ENCODE measurements around the gene SLC35G4.
"Not testable (repeated sequence)": the region's sequence is repeated elsewhere in the genome, so short reads cannot be mapped to it uniquely, and the experiment has no call there.

Gene SLC35G4

DNA sequence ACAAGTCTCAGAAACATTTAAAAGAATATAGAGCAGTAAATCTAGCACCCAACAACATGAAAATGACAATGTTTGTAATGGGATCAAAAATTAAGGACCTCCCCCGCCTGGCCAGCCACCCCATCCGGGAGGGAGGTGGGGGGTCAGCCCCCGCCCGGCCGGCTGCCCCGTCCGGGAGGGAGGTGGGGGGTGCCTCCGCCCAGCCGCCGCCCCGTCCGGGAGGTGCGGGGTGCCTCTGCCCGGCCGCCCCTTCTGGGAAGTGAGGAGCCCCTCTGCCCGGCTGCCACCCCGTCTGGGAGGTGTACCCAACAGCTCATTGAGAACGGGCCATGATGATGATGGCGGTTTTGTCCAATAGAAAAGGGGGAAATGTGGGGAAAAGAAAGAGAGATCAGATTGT lies 778 bp upstream of the SLC35G4 start:
- DNase-seq; intact Hi-C loops (cut with DNase I): not testable (repeated sequence)

DNA sequence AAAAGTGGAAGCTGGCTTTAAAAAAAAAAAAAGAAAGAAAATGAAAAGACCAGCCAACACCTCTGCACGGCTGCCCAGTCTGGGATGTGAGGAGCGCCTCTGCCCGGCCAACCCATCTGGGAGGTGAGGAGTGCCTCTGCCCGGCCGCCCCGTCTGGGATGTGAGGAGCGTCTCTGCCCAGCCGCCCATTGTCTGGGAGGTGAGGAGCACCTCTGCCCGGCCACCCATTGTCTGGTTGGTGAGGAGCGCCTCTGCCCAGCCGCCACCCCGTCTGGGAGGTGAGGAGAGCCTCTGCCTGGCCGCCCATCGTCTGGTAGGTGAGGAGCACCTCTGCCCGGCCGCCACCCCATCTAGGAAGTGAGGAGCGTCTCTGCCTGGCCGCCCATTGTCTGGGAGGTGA lies 3.7 kb downstream of the SLC35G4 start:
- intact Hi-C loops (cut with DNase I); DNase-seq: not testable (repeated sequence)

- intact Hi-C loops (cut with DNase I); DNase-seq: not testable (repeated sequence)
Measured at GRCh38 chr18:11613611-11614010, 4.2 kb downstream of the SLC35G4 start.

GRCh38 chr18:11614042-11614441 lies 4.6 kb downstream of the SLC35G4 start:
- intact Hi-C loops (cut with DNase I); DNase-seq: not testable (repeated sequence)

DNA sequence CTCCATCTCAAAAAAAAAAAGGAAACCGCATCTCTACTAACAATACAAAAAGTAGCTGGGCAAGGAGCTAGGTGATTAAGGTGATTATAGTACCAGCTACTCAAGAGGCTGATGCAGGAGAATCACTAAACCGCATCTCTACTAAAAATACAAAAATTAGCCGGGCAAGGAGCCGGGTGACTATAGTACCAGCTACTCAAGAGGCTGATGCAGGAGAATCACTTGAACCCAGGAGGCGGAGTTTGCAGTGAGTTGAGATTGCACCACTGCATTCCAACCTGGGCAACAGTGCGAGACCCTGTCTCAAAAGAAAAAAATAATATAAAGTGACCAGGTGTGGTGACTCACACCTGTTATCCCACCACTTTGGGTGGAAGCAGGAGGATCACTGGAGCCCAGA lies 5.6 kb downstream of the SLC35G4 start:
- DNase-seq; intact Hi-C loops (cut with DNase I): not testable (repeated sequence)

DNA sequence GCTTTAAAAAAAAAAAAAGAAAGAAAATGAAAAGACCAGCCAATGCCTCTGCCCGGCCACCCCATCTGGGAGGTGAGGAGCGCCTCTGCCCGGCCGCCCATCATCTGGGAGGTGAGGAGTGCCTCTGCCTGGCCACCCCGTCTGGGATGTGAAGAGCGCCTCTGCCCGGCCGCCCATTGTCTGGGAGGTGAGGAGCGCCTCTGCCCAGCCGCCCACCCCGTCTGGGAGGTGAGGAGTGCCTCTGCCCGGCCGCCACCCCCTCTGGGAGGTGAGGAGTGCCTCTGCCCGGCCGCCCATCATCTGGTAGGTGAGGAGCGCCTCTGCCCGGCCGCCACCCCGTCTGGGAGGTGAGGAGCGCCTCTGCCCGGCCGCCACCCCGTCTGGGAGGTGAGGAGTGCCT lies 37.9 kb downstream of the SLC35G4 start:
- DNase-seq; intact Hi-C loops (cut with DNase I): not testable (repeated sequence)

DNA sequence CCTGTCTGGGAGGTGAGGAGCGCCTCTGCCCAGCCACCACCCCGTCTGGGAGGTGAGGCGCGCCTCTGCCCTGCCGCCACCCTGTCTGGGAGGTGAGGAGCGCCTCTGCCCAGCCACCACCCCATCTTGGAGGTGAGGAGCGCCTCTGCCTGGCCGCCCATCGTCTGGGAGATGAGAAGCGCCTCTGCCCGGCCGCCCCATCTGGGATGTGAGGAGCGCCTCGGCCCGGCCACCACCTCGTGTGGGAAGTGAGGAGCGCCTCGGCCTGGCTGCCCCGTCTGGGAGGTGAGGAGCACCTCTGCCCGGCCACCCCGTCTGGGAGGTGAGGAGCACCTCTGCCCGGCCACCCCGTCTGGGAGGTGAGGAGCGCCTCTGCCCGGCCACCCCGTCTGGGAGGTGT lies 38.4 kb downstream of the SLC35G4 start:
- DNase-seq; intact Hi-C loops (cut with DNase I): not testable (repeated sequence)

DNA sequence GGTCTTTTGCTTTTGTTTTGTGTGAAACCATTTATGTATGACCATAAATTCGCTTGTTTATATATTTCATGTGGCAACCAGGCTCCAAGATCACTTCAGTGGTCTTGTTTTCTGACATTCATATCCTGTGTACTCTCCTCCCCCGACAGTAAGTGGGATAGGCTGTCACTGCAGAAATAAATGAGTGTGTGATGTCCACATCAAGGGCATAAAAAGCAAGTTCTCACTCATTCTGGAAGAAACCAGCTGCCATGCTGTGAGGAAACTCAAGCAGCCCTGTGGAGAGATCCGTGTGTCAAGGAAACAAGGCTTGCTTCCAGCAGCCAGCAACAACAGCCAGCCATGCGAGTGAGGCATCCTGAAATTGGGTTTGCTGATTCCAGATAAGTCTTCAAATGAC lies 40.4 kb downstream of the SLC35G4 start:
- DNase-seq, result no peak
- intact Hi-C loops (cut with DNase I), result no loop called here

GRCh38 chr18:11651899-11652298 lies 42.5 kb downstream of the SLC35G4 start:
- intact Hi-C loops (cut with DNase I), result no loop called here
- no peak for DNase-seq

DNA sequence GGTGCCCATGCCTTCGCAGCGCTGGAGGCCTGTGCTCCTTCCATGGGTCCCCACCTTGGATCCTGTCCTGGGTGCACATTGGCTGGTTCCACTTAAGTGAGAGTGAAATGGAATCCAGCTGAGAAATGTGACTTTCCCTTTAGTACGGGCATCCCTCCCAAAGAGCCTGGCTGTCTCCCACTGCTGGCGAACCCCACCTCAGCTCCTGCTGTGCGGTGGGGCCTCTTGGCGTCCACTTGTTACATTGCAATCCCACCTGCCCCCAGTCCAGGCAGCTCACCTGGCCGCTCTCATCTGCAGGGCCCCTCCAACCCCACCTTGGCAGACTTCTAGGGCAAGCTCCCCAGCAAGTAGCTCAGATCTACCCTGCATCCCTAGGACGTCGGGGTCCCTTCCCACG lies 44.1 kb downstream of the SLC35G4 start:
- intact Hi-C loops (cut with DNase I), result no loop called here
- DNase-seq, result no peak

DNA sequence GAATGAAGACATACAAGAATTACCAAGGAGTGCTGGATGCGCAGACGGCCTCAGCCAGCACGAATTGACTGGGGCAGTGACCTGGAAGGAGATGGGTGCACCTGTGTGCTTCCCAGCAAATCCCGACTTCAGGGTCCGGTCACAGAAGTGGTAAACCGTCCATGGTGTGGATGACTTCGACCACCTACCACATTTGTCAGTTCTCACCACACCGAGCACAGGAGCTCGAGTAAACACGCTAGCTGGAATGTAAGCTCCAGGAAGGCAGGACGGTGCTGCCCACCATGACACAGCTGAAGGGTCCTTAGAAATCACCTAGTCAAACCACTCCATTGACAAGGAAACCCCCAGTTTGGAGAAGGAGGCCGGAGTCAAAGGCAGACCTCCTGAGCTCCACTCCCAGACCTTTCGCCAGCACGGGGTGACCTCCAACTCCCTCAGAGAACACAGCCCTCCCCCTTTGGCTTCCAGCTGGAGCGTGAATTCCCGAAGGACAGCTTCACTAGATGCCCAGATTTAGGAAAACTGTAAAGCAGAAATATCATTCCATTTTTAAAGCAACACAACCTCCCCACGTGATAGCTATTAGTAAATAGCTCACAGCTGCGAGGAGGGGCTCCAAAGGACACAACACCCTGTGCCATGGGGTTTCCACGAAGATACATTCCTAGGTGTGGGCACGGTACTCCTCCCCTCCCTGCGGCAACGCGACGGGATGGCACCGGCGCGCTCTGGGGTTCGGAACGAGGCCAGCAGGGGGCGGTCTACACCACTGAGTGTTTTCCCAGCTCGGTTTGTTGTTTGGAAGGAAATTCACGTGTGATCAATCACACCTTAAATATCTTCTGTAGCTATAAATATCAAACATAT lies 45.6 kb downstream of the SLC35G4 start:
- intact Hi-C loops (cut with DNase I), result no loop called here
- peak; percentile 25 to 87 (median 74) for DNase-seq

GRCh38 chr18:11655606-11655932 lies 46.2 kb downstream of the SLC35G4 start:
- DNase-seq, result no peak
- intact Hi-C loops (cut with DNase I), result no loop called here

- peak in 21 of 42 donors; percentile 12 to 67 (median 37) for DNase-seq
- intact Hi-C loops (cut with DNase I), result no loop called here
Measured at GRCh38 chr18:11657152-11657551, 47.8 kb downstream of the SLC35G4 start.

GRCh38 chr18:11657554-11657953 lies 48.2 kb downstream of the SLC35G4 start:
- DNase-seq, result no peak
- intact Hi-C loops (cut with DNase I), result no loop called here

DNA sequence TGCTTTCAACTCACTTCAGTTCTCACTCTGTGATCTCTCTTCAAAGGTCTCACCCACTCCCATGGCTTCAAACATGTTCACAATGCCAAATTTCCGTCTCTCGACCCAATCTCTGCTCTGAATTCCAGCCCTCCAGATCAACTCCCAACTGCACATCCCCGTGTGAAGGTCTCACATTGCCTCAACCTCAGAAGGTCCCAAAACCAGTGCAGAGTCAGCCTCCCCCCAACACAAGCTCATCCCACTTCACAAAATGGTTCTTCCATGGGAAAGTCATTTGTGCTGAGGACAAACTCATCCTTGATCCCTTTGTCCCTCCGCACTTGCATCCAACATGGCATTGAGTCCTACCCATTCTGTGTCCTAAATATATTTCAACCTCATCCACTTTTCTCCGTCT lies 48.6 kb downstream of the SLC35G4 start:
- DNase-seq, result no peak
- intact Hi-C loops (cut with DNase I), result no loop called here

GRCh38 chr18:11658989-11659388 lies 49.6 kb downstream of the SLC35G4 start:
- DNase-seq, result no peak
- intact Hi-C loops (cut with DNase I), result no loop called here
